HCT116 (cell line): ENCODE results near the gene PCTP. TPM values are rescaled to one million over a fixed set of nuclear protein-coding genes. Genes with fewer than 3 reads are reported as not detected.

Experiments used
- ATAC-seq: fragments of 200-7000 bp; cut with Tn5 transposase; 2 replicates; pipeline ENCODE4 v1.9.1; 2020; ENCODE audit warnings: mild to moderate bottlenecking, moderate library complexity
- BruUV-seq: library from RNA; stranded (reverse); fragments of 400-500 nt; replicated peaks from 2 replicates; lab custom pipeline; 2021; lab: Mats Ljungman, UMichigan
- CTCF ChIA-PET: fragments of 300-600 bp; sonication (Branson Sonifier 250); formaldehyde crosslinking; loops from one replicate; lab custom pipeline; 2021; ENCODE audit warnings: antibody characterized with exemption; lab: Charles Lee
- POLR2A ChIA-PET: fragments of 300-600, 350-600 bp; sonication (Branson Sonifier 250); formaldehyde crosslinking; loops from one replicate; lab custom pipeline; 2021; ENCODE audit warnings: antibody characterized with exemption; lab: Charles Lee
- RAD21 ChIA-PET, 2 experiments: fragments of 300-600 bp; sonication (Branson Sonifier 250); formaldehyde crosslinking; loops; one replicate each; lab custom pipeline; 2023; ENCODE audit warnings: low total read pairs in 2 of 2; ENCODE audit not compliant: uncharacterized antibody in 2 of 2, unreplicated experiment in 2 of 2, low non-redundant PET in 1 of 2; lab: Charles Lee
- DNase-seq: peaks from one replicate; pipeline ENCODE4 v3.0.0-alpha.2; 2010; ENCODE audit warnings: low read depth, low spot score
- H2AFZ ChIP-seq: fragments of 200-600 bp; shearing (Covaris generic), sonication (generic); 2 replicates; pipeline ENCODE4 v1.6.1; 2017; ENCODE audit warnings: low read depth, mixed run types, mixed read lengths, antibody characterized with exemption, low read length; ENCODE audit not compliant: poor library complexity, severe bottlenecking
- H3K27ac ChIP-seq: 2 replicates; pipeline ENCODE4 v1.5.1; 2012; ENCODE audit warnings: low read depth, low read length
- H3K27me3 ChIP-seq: fragments of 200-600 bp; sonication (generic); 2 replicates; pipeline ENCODE4 v1.6.1; 2016; ENCODE audit warnings: mixed run types, low read length, mixed read lengths; ENCODE audit not compliant: insufficient read depth
- H3K36me3 ChIP-seq, 2 experiments: fragments of 200-500 bp in 1 of 2; fragments of 200-600 bp in 1 of 2; sonication (Bioruptor generic) in 1 of 2; sonication (generic) in 1 of 2; 2 replicates each; pipeline versions ENCODE4 v1.5.1 to v1.6.1; 2014 to 2016; ENCODE audit warnings: low read length in 2 of 2, inconsistent platforms in 1 of 2, mixed read lengths in 1 of 2, mixed run types in 1 of 2; ENCODE audit not compliant: insufficient read depth in 2 of 2, control insufficient read depth in 1 of 2
- H3K4me1 ChIP-seq, 2 experiments: fragments of 200-600 bp in 1 of 2; sonication (generic) in 1 of 2; 2 replicates each; pipeline versions ENCODE4 v1.5.1 to v1.6.1; 2012 to 2017; ENCODE audit warnings: low read length in 2 of 2, inconsistent platforms in 1 of 2, mild to moderate bottlenecking in 1 of 2, mixed read lengths in 1 of 2, mixed run types in 1 of 2, moderate library complexity in 1 of 2; ENCODE audit not compliant: insufficient read depth in 2 of 2, control insufficient read depth in 1 of 2
- H3K4me2 ChIP-seq: fragments of 200-600 bp; sonication (generic); 2 replicates; pipeline ENCODE4 v1.6.1; 2017; ENCODE audit warnings: mixed run types, low read length, mixed read lengths
- H3K4me3 ChIP-seq, 2 experiments: fragments of 200-600 bp in 1 of 2; sonication (generic) in 1 of 2; replicated peaks in 1 of 2; 2 replicates each; pipeline ENCODE4 v1.5.1; 2011 to 2016; ENCODE audit warnings: low read length in 2 of 2, control low read depth in 1 of 2, low read depth in 1 of 2, mild to moderate bottlenecking in 1 of 2, mixed read lengths in 1 of 2, mixed run types in 1 of 2
- H3K79me2 ChIP-seq: fragments of 200-600 bp; sonication (generic); 2 replicates; pipeline ENCODE4 v1.6.1; 2017; ENCODE audit warnings: mild to moderate bottlenecking, mixed run types, low read length, moderate library complexity, mixed read lengths; ENCODE audit not compliant: insufficient read depth
- H3K9ac ChIP-seq: fragments of 200-600 bp; sonication (generic); 2 replicates; pipeline ENCODE4 v1.6.1; 2016; ENCODE audit warnings: low read length, mixed read lengths
- H3K9me2 ChIP-seq: fragments of 200-600 bp; sonication (generic), shearing (Covaris generic); 2 replicates; pipeline ENCODE4 v1.6.1; 2017; ENCODE audit warnings: mixed run types, mild to moderate bottlenecking, moderate library complexity; ENCODE audit not compliant: insufficient read depth
- H3K9me3 ChIP-seq, 2 experiments: fragments of 200-500 bp in 1 of 2; fragments of 200-600 bp in 1 of 2; sonication (Bioruptor generic) in 1 of 2; sonication (generic) in 1 of 2; 2 replicates each; pipeline ENCODE4 v1.6.1; 2014 to 2017; ENCODE audit warnings: low read length in 2 of 2, mixed read lengths in 2 of 2, inconsistent platforms in 1 of 2, low read depth in 1 of 2, mild to moderate bottlenecking in 1 of 2, mixed run types in 1 of 2, moderate library complexity in 1 of 2; ENCODE audit not compliant: control insufficient read depth in 1 of 2, insufficient read depth in 1 of 2
- H4K20me1 ChIP-seq: fragments of 200-600 bp; sonication (generic), shearing (Covaris generic); 2 replicates; pipeline ENCODE4 v1.6.1; 2017; ENCODE audit warnings: mixed run types, mild to moderate bottlenecking, moderate library complexity; ENCODE audit not compliant: insufficient read depth
- ATF3 ChIP-seq: IDR thresholded peaks from 2 replicates; pipeline ENCODE4 v1.6.1; 2012
- CBX3 ChIP-seq: IDR thresholded peaks from 2 replicates; pipeline ENCODE4 v1.6.1; 2012; ENCODE audit warnings: low read depth
- EGR1 ChIP-seq: IDR thresholded peaks from 2 replicates; pipeline ENCODE4 v1.6.1; 2012; ENCODE audit warnings: low read depth
- ELF1 ChIP-seq: IDR thresholded peaks from 2 replicates; pipeline ENCODE4 v1.6.1; 2012; ENCODE audit warnings: low read depth, borderline replicate concordance
- EZH2 ChIP-seq: fragments of 200-600 bp; sonication (generic); IDR thresholded peaks from 2 replicates; pipeline ENCODE4 v1.6.1; 2017; ENCODE audit warnings: antibody characterized with exemption, mixed run types
- EZH2phosphoT487 ChIP-seq: fragments of 200-600 bp; IDR thresholded peaks from 2 replicates; pipeline ENCODE4 v1.6.1; 2018; ENCODE audit warnings: antibody characterized with exemption, borderline replicate concordance
- JUND ChIP-seq: IDR thresholded peaks from 2 replicates; pipeline ENCODE4 v1.6.1; 2012
- MAX ChIP-seq: IDR thresholded peaks from 2 replicates; pipeline ENCODE4 v1.6.1; 2012
- POLR2A ChIP-seq: IDR thresholded peaks from 2 replicates; pipeline ENCODE4 v1.7.0; 2011; ENCODE audit warnings: borderline replicate concordance; ENCODE audit not compliant: insufficient read depth, insufficient read length; ENCODE audit errors: extremely low read depth
- POLR2AphosphoS5 ChIP-seq: IDR thresholded peaks from 2 replicates; pipeline ENCODE4 v1.6.1; 2011; ENCODE audit warnings: mild to moderate bottlenecking, low read depth, low read length, moderate library complexity
- REST ChIP-seq: IDR thresholded peaks from 2 replicates; pipeline ENCODE4 v1.6.1; 2012; ENCODE audit warnings: low read depth
- SP1 ChIP-seq: IDR thresholded peaks from 2 replicates; pipeline ENCODE4 v1.6.1; 2012; ENCODE audit warnings: low read depth
- SRF ChIP-seq: IDR thresholded peaks from 2 replicates; pipeline ENCODE4 v1.6.1; 2012; ENCODE audit warnings: low read depth
- YY1 ChIP-seq: IDR thresholded peaks from 2 replicates; pipeline ENCODE4 v1.6.1; 2011; ENCODE audit warnings: low read length, low read depth, moderate library complexity, mild to moderate bottlenecking; ENCODE audit not compliant: insufficient replicate concordance; ENCODE audit errors: extremely low read depth
- intact Hi-C: fragments of 100-400 bp; cut with micrococcal nuclease; formaldehyde crosslinking; loops from 2 replicates; pipeline ENCODE4 v1.10.0; 2022
- total RNA-seq: library from RNA; stranded (reverse); gene quantifications from one replicate; pipeline ENCODE4 v1.2.1, GENCODE V29; 2021; ENCODE audit not compliant: unreplicated experiment

PCTP gene
- total RNA-seq, 1 experiment from 2014 or later, result 16.3 TPM

GRCh38 chr17:55709440-55709839, 41.4 kb upstream of the PCTP start:
- RAD21 ChIA-PET, result no interaction called here
- intact Hi-C loops, result no loop called here

More at GRCh38 chr17:55709440-55709839, 41.4 kb upstream of the PCTP start:
- ChIA-PET CTCF (interaction anchor here (1.5 to 2.8 kb wide), 2 partner anchors 9 to 13 kb away, joined by 3 to 11 read pairs; partner anchors contain the start of gene TMEM100), POLR2A (interaction anchor here (0.5 kb wide), 1 partner anchor 133 kb away, joined by 7 read pairs; no protein-coding TSS in a partner anchor)
- Histone ChIP-seq H3K27ac (no peak overlapping the region), H3K79me2 (no peaks in the 10 kb centered on the region), H3K9me2 (no peaks in the 10 kb centered on the region), H3K27me3 (peaks cover 71% of the 10 kb centered on the region), H3K4me3 (no peak overlapping the region), H3K36me3 (no peaks in the 10 kb centered on the region), H2AFZ (no peak overlapping the region), H3K4me1 (peaks cover 2 to 4% of the 10 kb centered on the region in 2 experiments; a peak in 1 of 4 replicates), H3K9me3 (no peaks in the 10 kb centered on the region), H4K20me1 (no peaks in the 10 kb centered on the region), H3K9ac (no peak overlapping the region), H3K4me2 (no peak overlapping the region)
- BruUV-seq, result no TSS peak
- DNase-seq (no peak), ATAC-seq (no peak)
- TF ChIP-seq EZH2phosphoT487, result no peak
- no peak for TF ChIP-seq CBX3
- TF ChIP-seq ATF3, result no peak
- TF ChIP-seq ELF1, result no peak
- TF ChIP-seq SRF, result no peak
- no peak for TF ChIP-seq JUND
- no peak for TF ChIP-seq EGR1
- no peak for TF ChIP-seq MAX
- no peak for TF ChIP-seq EZH2
- TF ChIP-seq REST, result no peak
- no peak for TF ChIP-seq POLR2AphosphoS5
- no peak for TF ChIP-seq SP1
- TF ChIP-seq YY1, result no peak
- no peak for TF ChIP-seq POLR2A
